PC-9 (cell line): ENCODE measurements around the gene GNA12. TPM values are rescaled to one million over a fixed set of nuclear protein-coding genes. Genes with fewer than 3 reads are reported as not detected.

Experiments
- BruUV-seq: library from RNA; stranded (reverse); fragments of 400-500 nt; replicated peaks from 2 replicates; lab custom pipeline; 2021; lab: Mats Ljungman, UMichigan
- CTCF ChIA-PET: fragments of 300-600 bp; sonication (Branson Sonifier 250); formaldehyde crosslinking; loops from one replicate; lab custom pipeline; 2022; ENCODE audit warnings: antibody characterized with exemption; lab: Charles Lee
- POLR2A ChIA-PET: fragments of 300-600 bp; sonication (Branson Sonifier 250); formaldehyde crosslinking; loops from one replicate; lab custom pipeline; 2022; ENCODE audit warnings: antibody characterized with exemption; ENCODE audit not compliant: unreplicated experiment; lab: Charles Lee
- DNase-seq, 2 experiments: peaks; one replicate each; pipeline versions ENCODE4 v3.0.0 to v3.0.0-alpha.2; 2015 to 2022; ENCODE audit warnings: mixed read lengths in 1 of 2
- H2AFZ ChIP-seq: fragments of 200-600 bp; sonication (generic); 2 replicates; pipeline ENCODE4 v1.8.1; 2017; ENCODE audit warnings: antibody characterized with exemption
- H3F3A ChIP-seq: fragments of 200-600 bp; sonication (generic); 2 replicates; pipeline ENCODE4 v1.8.1; 2017; ENCODE audit warnings: antibody characterized with exemption, mild to moderate bottlenecking, low read depth; ENCODE audit not compliant: insufficient read depth
- H3K27ac ChIP-seq: fragments of 200-600 bp; sonication (generic); 2 replicates; pipeline ENCODE4 v1.6.1; 2016; ENCODE audit warnings: mixed run types
- H3K27me3 ChIP-seq: fragments of 200-600 bp; sonication (generic); 2 replicates; pipeline ENCODE4 v1.6.1; 2016; ENCODE audit warnings: low read depth, mixed run types; ENCODE audit not compliant: insufficient read depth
- H3K36me3 ChIP-seq: fragments of 200-600 bp; sonication (generic); 2 replicates; pipeline ENCODE4 v1.6.1; 2016; ENCODE audit warnings: low read depth, mixed run types
- H3K4me1 ChIP-seq: fragments of 200-600 bp; sonication (generic); replicated peaks from 2 replicates; pipeline ENCODE4 v1.6.1; 2016; ENCODE audit warnings: mixed run types; ENCODE audit not compliant: insufficient read depth
- H3K4me2 ChIP-seq: fragments of 200-600 bp; sonication (generic); 2 replicates; pipeline ENCODE4 v1.6.1; 2017; ENCODE audit warnings: mixed run types
- H3K4me3 ChIP-seq: fragments of 200-600 bp; sonication (generic); 2 replicates; pipeline ENCODE4 v1.6.1; 2016; ENCODE audit warnings: mixed run types
- H3K79me2 ChIP-seq: fragments of 200-600 bp; sonication (generic); 2 replicates; pipeline ENCODE4 v1.6.1; 2017; ENCODE audit warnings: low read depth, mixed run types
- H3K9me2 ChIP-seq: fragments of 200-600 bp; sonication (generic); 2 replicates; pipeline ENCODE4 v1.8.1; 2017; ENCODE audit warnings: mild to moderate bottlenecking; ENCODE audit not compliant: insufficient read depth
- H3K9me3 ChIP-seq: fragments of 200-600 bp; sonication (generic); 2 replicates; pipeline ENCODE4 v1.8.1; 2016; ENCODE audit warnings: low read depth; ENCODE audit not compliant: insufficient read depth
- H4K20me1 ChIP-seq: fragments of 200-600 bp; sonication (generic); 2 replicates; pipeline ENCODE4 v1.8.1; 2017; ENCODE audit not compliant: insufficient read depth
- EZH2 ChIP-seq: fragments of 200-600 bp; sonication (generic); IDR thresholded peaks from 2 replicates; pipeline ENCODE4 v1.8.0; 2017; ENCODE audit warnings: antibody characterized with exemption, low read depth
- intact Hi-C: fragments of 100-400 bp; cut with micrococcal nuclease; formaldehyde crosslinking; loops from one replicate; pipeline ENCODE4 v1.10.0; 2022; ENCODE audit not compliant: unreplicated experiment
- total RNA-seq: library from RNA; stranded (reverse); gene quantifications from 2 replicates; pipeline ENCODE4 v1.2.3, GENCODE V29; 2021
- TF ChIP-seq, protein P1 (sequence below): fragments of 200-600 bp; sonication (generic); conservative IDR thresholded peaks from 2 replicates; pipeline ENCODE4 v1.6.1; 2017; ENCODE audit warnings: mixed run types, antibody characterized with exemption, mild to moderate bottlenecking, moderate library complexity

GNA12 gene
- total RNA-seq, 1 experiment from 2014 or later = 51.7 TPM

GRCh38 chr7:2730846-2731770 lies 113.0 kb downstream of the GNA12 start:
- POLR2A ChIA-PET = no interaction called here
- Histone ChIP-seq H3K4me1 (peaks cover 19% of the 10 kb centered on the region), H2AFZ (no peak overlapping the region), H3K36me3 (peaks cover 29% of the 10 kb centered on the region), H3K79me2 (peaks cover 49% of the 10 kb centered on the region), H3K9me3 (peaks cover 7% of the 10 kb centered on the region; the same call in 1 of the 2 replicates), H3K27ac (no peak overlapping the region), H3K9me2 (no peaks in the 10 kb centered on the region), H3K27me3 (no peaks in the 10 kb centered on the region), H3K4me2 (no peak overlapping the region), H4K20me1 (no peaks in the 10 kb centered on the region; the same call in 1 of the 2 replicates), H3F3A (peaks cover 24% of the 10 kb centered on the region), H3K4me3 (no peak overlapping the region)
- no peak for DNase-seq
- intact Hi-C loops = loop anchor here (5.0 kb wide), 1 partner anchor 131 kb away; no protein-coding TSS in a partner anchor
- CTCF ChIA-PET = no interaction called here
- BruUV-seq = no TSS peak
- TF ChIP-seq, protein P1, sequence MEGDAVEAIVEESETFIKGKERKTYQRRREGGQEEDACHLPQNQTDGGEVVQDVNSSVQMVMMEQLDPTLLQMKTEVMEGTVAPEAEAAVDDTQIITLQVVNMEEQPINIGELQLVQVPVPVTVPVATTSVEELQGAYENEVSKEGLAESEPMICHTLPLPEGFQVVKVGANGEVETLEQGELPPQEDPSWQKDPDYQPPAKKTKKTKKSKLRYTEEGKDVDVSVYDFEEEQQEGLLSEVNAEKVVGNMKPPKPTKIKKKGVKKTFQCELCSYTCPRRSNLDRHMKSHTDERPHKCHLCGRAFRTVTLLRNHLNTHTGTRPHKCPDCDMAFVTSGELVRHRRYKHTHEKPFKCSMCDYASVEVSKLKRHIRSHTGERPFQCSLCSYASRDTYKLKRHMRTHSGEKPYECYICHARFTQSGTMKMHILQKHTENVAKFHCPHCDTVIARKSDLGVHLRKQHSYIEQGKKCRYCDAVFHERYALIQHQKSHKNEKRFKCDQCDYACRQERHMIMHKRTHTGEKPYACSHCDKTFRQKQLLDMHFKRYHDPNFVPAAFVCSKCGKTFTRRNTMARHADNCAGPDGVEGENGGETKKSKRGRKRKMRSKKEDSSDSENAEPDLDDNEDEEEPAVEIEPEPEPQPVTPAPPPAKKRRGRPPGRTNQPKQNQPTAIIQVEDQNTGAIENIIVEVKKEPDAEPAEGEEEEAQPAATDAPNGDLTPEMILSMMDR = no peak
- TF ChIP-seq EZH2 = no peak

- Histone ChIP-seq H3K9me2 (no peaks in the 10 kb centered on the region), H3K9me3 (peaks cover 7% of the 10 kb centered on the region; the same call in 1 of the 2 replicates), H3F3A (peaks cover 24% of the 10 kb centered on the region), H2AFZ (no peak overlapping the region), H3K27ac (no peak overlapping the region), H3K27me3 (no peaks in the 10 kb centered on the region), H3K4me2 (no peak overlapping the region), H3K4me1 (peaks cover 19% of the 10 kb centered on the region), H4K20me1 (no peaks in the 10 kb centered on the region; the same call in 1 of the 2 replicates), H3K4me3 (no peak overlapping the region), H3K36me3 (peaks cover 29% of the 10 kb centered on the region), H3K79me2 (peaks cover 41% of the 10 kb centered on the region)
- ChIA-PET CTCF (interaction anchor here (0.6 kb wide), 1 partner anchor 263 kb away, joined by 7 read pairs; no protein-coding TSS in a partner anchor), POLR2A (no interaction called here)
- DNase-seq = no peak
- intact Hi-C loops = loop anchor here (5.0 kb wide), 1 partner anchor 132 kb away; no protein-coding TSS in a partner anchor
- TSS peak; percentile 13 for BruUV-seq
- TF ChIP-seq EZH2 = no peak
- TF ChIP-seq, protein P1 = no peak
Observed at GRCh38 chr7:2729893-2730716, 114.0 kb downstream of the GNA12 start.
